ENCODE measurements around the gene STPG4.
A peak's percentile ranks its signal among the peaks of the same experiment; 100 is the strongest.

STPG4 gene

GRCh38 chr2:47065771-47066380 lies 89.2 kb downstream of the STPG4 start:
- Histone ChIP-seq H3K36me3 (no peaks in the 10 kb centered on the region), H3K4me3 (ENCODE audit: low read depth, low read length) (no peak overlapping the region), H3K27me3 (no peaks in the 10 kb centered on the region), H3K4me1 (peaks cover 67% of the 10 kb centered on the region), H3K9me3 (no peaks in the 10 kb centered on the region)
- TF ChIP-seq CTCF (IDR thresholded peaks at IDR 0.05; ENCODE audit: low read depth, low read length) = no peak
- DNase-seq = no peak

- no peak for TF ChIP-seq CTCF (IDR thresholded peaks at IDR 0.05; ENCODE audit: low read depth, low read length)
- Histone ChIP-seq H3K4me3 (ENCODE audit: low read depth, low read length) (no peak overlapping the region), H3K9me3 (no peaks in the 10 kb centered on the region), H3K27me3 (no peaks in the 10 kb centered on the region), H3K36me3 (no peaks in the 10 kb centered on the region), H3K4me1 (peaks cover 67% of the 10 kb centered on the region)
- no peak for DNase-seq
Measured at GRCh38 chr2:47065343-47065742, 89.8 kb downstream of the STPG4 start.

GRCh38 chr2:47064106-47064505 lies 91.0 kb downstream of the STPG4 start:
- Histone ChIP-seq H3K36me3 (no peaks in the 10 kb centered on the region), H3K9me3 (no peaks in the 10 kb centered on the region), H3K4me1 (peaks cover 65% of the 10 kb centered on the region), H3K27me3 (no peaks in the 10 kb centered on the region), H3K4me3 (ENCODE audit: low read depth, low read length) (no peak overlapping the region)
- TF ChIP-seq CTCF (IDR thresholded peaks at IDR 0.05; ENCODE audit: low read depth, low read length) = no peak
- no peak for DNase-seq

GRCh38 chr2:47063538-47063930 lies 91.6 kb downstream of the STPG4 start:
- Histone ChIP-seq H3K4me3 (ENCODE audit: low read depth, low read length) (no peak overlapping the region), H3K27me3 (no peaks in the 10 kb centered on the region), H3K9me3 (no peaks in the 10 kb centered on the region), H3K4me1 (peaks cover 66% of the 10 kb centered on the region), H3K36me3 (no peaks in the 10 kb centered on the region)
- TF ChIP-seq CTCF (IDR thresholded peaks at IDR 0.05; ENCODE audit: low read depth, low read length) = no peak
- DNase-seq = no peak

- no peaks in the 10 kb centered on the region for H3K36me3 ChIP-seq
- peaks cover 72% of the 10 kb centered on the region for H3K4me1 ChIP-seq
- DNase-seq = peak; percentile 54
- no peaks in the 10 kb centered on the region for H3K9me3 ChIP-seq
- no peak overlapping the region for H3K4me3 ChIP-seq (ENCODE audit: low read depth, low read length)
- no peaks in the 10 kb centered on the region for H3K27me3 ChIP-seq
- no peak for TF ChIP-seq CTCF (IDR thresholded peaks at IDR 0.05; ENCODE audit: low read depth, low read length)
Measured at GRCh38 chr2:47062681-47063537, 92.2 kb downstream of the STPG4 start.

Measured in BE2C (cell line).